PC-9 (cell line): ENCODE data around the gene OR6C76. TPM values are rescaled to one million over a fixed set of nuclear protein-coding genes. Genes with fewer than 3 reads are reported as not detected.
"Not testable (repeated sequence)": the region's sequence is repeated elsewhere in the genome, so short reads cannot be mapped to it uniquely, and the experiment has no call there.

Source experiments
- BruUV-seq: library from RNA; stranded (reverse); fragments of 400-500 nt; replicated peaks from 2 replicates; lab custom pipeline; 2021; lab: Mats Ljungman, UMichigan
- CTCF ChIA-PET: fragments of 300-600 bp; sonication (Branson Sonifier 250); formaldehyde crosslinking; loops from one replicate; lab custom pipeline; 2022; ENCODE audit warnings: antibody characterized with exemption; lab: Charles Lee
- POLR2A ChIA-PET: fragments of 300-600 bp; sonication (Branson Sonifier 250); formaldehyde crosslinking; loops from one replicate; lab custom pipeline; 2022; ENCODE audit warnings: antibody characterized with exemption; ENCODE audit not compliant: unreplicated experiment; lab: Charles Lee
- DNase-seq, 2 experiments: peaks; one replicate each; pipeline versions ENCODE4 v3.0.0 to v3.0.0-alpha.2; 2015 to 2022; ENCODE audit warnings: mixed read lengths in 1 of 2
- H2AFZ ChIP-seq: fragments of 200-600 bp; sonication (generic); 2 replicates; pipeline ENCODE4 v1.8.1; 2017; ENCODE audit warnings: antibody characterized with exemption
- H3F3A ChIP-seq: fragments of 200-600 bp; sonication (generic); 2 replicates; pipeline ENCODE4 v1.8.1; 2017; ENCODE audit warnings: antibody characterized with exemption, mild to moderate bottlenecking, low read depth; ENCODE audit not compliant: insufficient read depth
- H3K27ac ChIP-seq: fragments of 200-600 bp; sonication (generic); 2 replicates; pipeline ENCODE4 v1.6.1; 2016; ENCODE audit warnings: mixed run types
- H3K27me3 ChIP-seq: fragments of 200-600 bp; sonication (generic); 2 replicates; pipeline ENCODE4 v1.6.1; 2016; ENCODE audit warnings: low read depth, mixed run types; ENCODE audit not compliant: insufficient read depth
- H3K36me3 ChIP-seq: fragments of 200-600 bp; sonication (generic); 2 replicates; pipeline ENCODE4 v1.6.1; 2016; ENCODE audit warnings: low read depth, mixed run types
- H3K4me1 ChIP-seq: fragments of 200-600 bp; sonication (generic); replicated peaks from 2 replicates; pipeline ENCODE4 v1.6.1; 2016; ENCODE audit warnings: mixed run types; ENCODE audit not compliant: insufficient read depth
- H3K4me2 ChIP-seq: fragments of 200-600 bp; sonication (generic); 2 replicates; pipeline ENCODE4 v1.6.1; 2017; ENCODE audit warnings: mixed run types
- H3K4me3 ChIP-seq: fragments of 200-600 bp; sonication (generic); 2 replicates; pipeline ENCODE4 v1.6.1; 2016; ENCODE audit warnings: mixed run types
- H3K79me2 ChIP-seq: fragments of 200-600 bp; sonication (generic); 2 replicates; pipeline ENCODE4 v1.6.1; 2017; ENCODE audit warnings: low read depth, mixed run types
- H3K9me2 ChIP-seq: fragments of 200-600 bp; sonication (generic); 2 replicates; pipeline ENCODE4 v1.8.1; 2017; ENCODE audit warnings: mild to moderate bottlenecking; ENCODE audit not compliant: insufficient read depth
- H3K9me3 ChIP-seq: fragments of 200-600 bp; sonication (generic); 2 replicates; pipeline ENCODE4 v1.8.1; 2016; ENCODE audit warnings: low read depth; ENCODE audit not compliant: insufficient read depth
- H4K20me1 ChIP-seq: fragments of 200-600 bp; sonication (generic); 2 replicates; pipeline ENCODE4 v1.8.1; 2017; ENCODE audit not compliant: insufficient read depth
- CTCF ChIP-seq: fragments of 200-600 bp; sonication (generic); conservative IDR thresholded peaks from 2 replicates; pipeline ENCODE4 v1.6.1; 2017; ENCODE audit warnings: mixed run types, antibody characterized with exemption, mild to moderate bottlenecking, moderate library complexity
- EZH2 ChIP-seq: fragments of 200-600 bp; sonication (generic); IDR thresholded peaks from 2 replicates; pipeline ENCODE4 v1.8.0; 2017; ENCODE audit warnings: antibody characterized with exemption, low read depth
- intact Hi-C: fragments of 100-400 bp; cut with micrococcal nuclease; formaldehyde crosslinking; loops from one replicate; pipeline ENCODE4 v1.10.0; 2022; ENCODE audit not compliant: unreplicated experiment
- total RNA-seq: library from RNA; stranded (reverse); gene quantifications from 2 replicates; pipeline ENCODE4 v1.2.3, GENCODE V29; 2021

Gene OR6C76
- total RNA-seq, 1 experiment from 2014 or later = not detected

- H2AFZ ChIP-seq, H3K9me3 ChIP-seq, intact Hi-C loops, H3K9me2 ChIP-seq, H3K27ac ChIP-seq, POLR2A ChIA-PET, H3K4me1 ChIP-seq, H3K79me2 ChIP-seq, BruUV-seq, H3K4me2 ChIP-seq, CTCF ChIA-PET, H3F3A ChIP-seq, H3K4me3 ChIP-seq, DNase-seq, H4K20me1 ChIP-seq, H3K36me3 ChIP-seq: not testable (repeated sequence)
- H3K27me3 ChIP-seq = peaks cover 14% of the 10 kb centered on the region; the same call in 1 of the 2 replicates
These were observed 12.3 kb upstream of the OR6C76 start for GRCh38 chr12:55413498-55414388.

- DNase-seq, H3K4me1 ChIP-seq, H3K4me2 ChIP-seq, H3F3A ChIP-seq, POLR2A ChIA-PET, BruUV-seq, CTCF ChIA-PET, H2AFZ ChIP-seq, H3K9me3 ChIP-seq, H3K4me3 ChIP-seq, H3K36me3 ChIP-seq, H3K79me2 ChIP-seq, H3K27ac ChIP-seq, H3K9me2 ChIP-seq, intact Hi-C loops, H4K20me1 ChIP-seq: not testable (repeated sequence)
- H3K27me3 ChIP-seq = peaks cover 14% of the 10 kb centered on the region; the same call in 1 of the 2 replicates
These were observed 11.6 kb upstream of the OR6C76 start for GRCh38 chr12:55414396-55414823.

GRCh38 chr12:55414889-55415288 lies 11.2 kb upstream of the OR6C76 start:
- intact Hi-C loops, H3K79me2 ChIP-seq, H4K20me1 ChIP-seq, BruUV-seq, POLR2A ChIA-PET, H3K9me2 ChIP-seq, CTCF ChIA-PET, H3K4me1 ChIP-seq, H3K4me3 ChIP-seq, H2AFZ ChIP-seq, H3F3A ChIP-seq, H3K9me3 ChIP-seq, H3K36me3 ChIP-seq, H3K27ac ChIP-seq, H3K4me2 ChIP-seq, DNase-seq: not testable (repeated sequence)
- H3K27me3 ChIP-seq = peaks cover 14% of the 10 kb centered on the region; the same call in 1 of the 2 replicates

GRCh38 chr12:55416961-55417360 lies 9.1 kb upstream of the OR6C76 start:
- H3K4me3 ChIP-seq = no peak overlapping the region
- no peaks in the 10 kb centered on the region for H3K4me1 ChIP-seq
- intact Hi-C loops = no loop called here
- TF ChIP-seq EZH2 (no peak), CTCF (no peak)
- H3K79me2 ChIP-seq = no peaks in the 10 kb centered on the region
- no peak for DNase-seq
- no peaks in the 10 kb centered on the region for H4K20me1 ChIP-seq
- ChIA-PET POLR2A (no interaction called here), CTCF (no interaction called here)
- no TSS peak for BruUV-seq
- no peaks in the 10 kb centered on the region for H3K36me3 ChIP-seq
- H3K27ac ChIP-seq = no peak overlapping the region
- no peaks in the 10 kb centered on the region for H3K9me2 ChIP-seq
- no peaks in the 10 kb centered on the region for H3F3A ChIP-seq
- peaks cover 14% of the 10 kb centered on the region; the same call in 1 of the 2 replicates for H3K27me3 ChIP-seq
- H3K9me3 ChIP-seq = no peaks in the 10 kb centered on the region
- no peak overlapping the region for H2AFZ ChIP-seq
- H3K4me2 ChIP-seq = no peak overlapping the region
